ENCODE measurements around the gene MTA2. TPM values are rescaled to one million over a fixed set of nuclear protein-coding genes. Genes with fewer than 3 reads are reported as not detected.

Gene MTA2
- total and polyA plus RNA-seq, 2 of the 8 experiments (the other 6 are each of a cell fraction or from before 2014, with no cell fraction given), result 25.7 to 114 TPM

- FAIRE-seq (no peak), DNase-seq (ENCODE audit: low read depth in 1 of 2, low spot score in 2 of 2) (no peak)
- CTCF ChIA-PET (ENCODE audit: partially characterized antibody), result interaction anchor here (1.1 to 10.2 kb wide), 8 partner anchors 7 to 67 kb away, joined by 3 to 97 read pairs (median 12); partner anchors contain the start of genes B3GAT3, LBHD1, TUT1 and UQCC3
These were observed 8.7 kb upstream of the MTA2 start for GRCh38 chr11:62610403-62610802.

More at GRCh38 chr11:62610403-62610802, 8.7 kb upstream of the MTA2 start:
- no peak overlapping the region for H3K27ac ChIP-seq (ENCODE audit: low read depth, low read length)
- no peak overlapping the region for H2AFZ ChIP-seq (ENCODE audit: low read length)
- H3K4me3 ChIP-seq (ENCODE audit: extremely low read depth in 1 of 4, insufficient read depth in 2 of 4, low read depth in 3 of 4, low read length in 4 of 4), result no peak overlapping the region
- peak; percentile 56; the same call in 1 of the 2 replicates for TF ChIP-seq KDM1A (IDR thresholded peaks at IDR 0.05; ENCODE audit: borderline replicate concordance, low read length)
- no peak for TF ChIP-seq SIRT6 (IDR thresholded peaks at IDR 0.05; ENCODE audit: low read length)
- no peaks in the 10 kb centered on the region for H3K79me2 ChIP-seq (ENCODE audit: control insufficient read depth in 1 of 2, insufficient read depth in 2 of 2, low read length in 2 of 2)
- no peak overlapping the region for H3K18ac ChIP-seq (ENCODE audit: extremely low read depth, low read length)
- peaks cover 0 to 3% (median 2%) of the 10 kb centered on the region in 4 experiments; a peak in 1 of 7 replicates for H3K27me3 ChIP-seq (replicated peaks in 1 of 4; ENCODE audit: control insufficient read depth in 3 of 4, extremely low read depth in 1 of 4, insufficient read depth in 3 of 4, low read length in 3 of 4)
- H3K56ac ChIP-seq (replicated peaks; ENCODE audit: insufficient read length, low read depth, low read length), result no peak overlapping the region
- H3K9ac ChIP-seq (replicated peaks in 1 of 4; ENCODE audit: extremely low read depth in 1 of 4, low read depth in 3 of 4, low read length in 3 of 4), result no peak overlapping the region
- no peak overlapping the region for H2BK120ac ChIP-seq (replicated peaks; ENCODE audit: low read depth, low read length)
- H3K79me1 ChIP-seq (ENCODE audit: low read depth, low read length), result no peaks in the 10 kb centered on the region
- H2BK20ac ChIP-seq (ENCODE audit: low read length), result no peak overlapping the region
- POLR2A ChIA-PET (ENCODE audit: partially characterized antibody), result interaction anchor here (0.9 to 15.8 kb wide), 10 partner anchors 10 to 231 kb away, joined by 3 to 235 read pairs (median 6); partner anchors contain the start of genes B3GAT3, C11orf98, CSKMT and EEF1G
- H3K4ac ChIP-seq (replicated peaks; ENCODE audit: insufficient read length, low read depth, low read length), result no peak overlapping the region
- H4K5ac ChIP-seq (ENCODE audit: insufficient read length, low read depth, low read length), result no peak overlapping the region
- H3K23ac ChIP-seq (ENCODE audit: insufficient read length), result no peak overlapping the region
- H3K23me2 ChIP-seq (ENCODE audit: low read depth, low read length), result peaks cover 9% of the 10 kb centered on the region; the same call in 1 of the 2 replicates
- no peaks in the 10 kb centered on the region for H3K9me3 ChIP-seq (ENCODE audit: insufficient read depth in 2 of 2, low read depth in 1 of 2, low read length in 1 of 2)
- H2BK5ac ChIP-seq (ENCODE audit: low read depth, low read length), result no peak overlapping the region
- H3K36me3 ChIP-seq (ENCODE audit: control insufficient read depth in 2 of 4, insufficient read depth in 4 of 4, low read length in 3 of 4), result no peaks in the 10 kb centered on the region; a peak in 2 of 8 replicates
- peaks cover 3 to 23% (median 12%) of the 10 kb centered on the region in 4 experiments for H3K4me1 ChIP-seq (replicated peaks in 1 of 4; ENCODE audit: control insufficient read depth in 3 of 4, insufficient read depth in 4 of 4, low read length in 3 of 4)
- H4K20me1 ChIP-seq (replicated peaks in 1 of 2; ENCODE audit: control insufficient read depth in 1 of 2, insufficient read depth in 2 of 2, low read length in 2 of 2), result no peaks in the 10 kb centered on the region
- H2AK5ac ChIP-seq (ENCODE audit: low read depth, low read length), result no peak overlapping the region
- H2BK15ac ChIP-seq (ENCODE audit: low read length), result no peak overlapping the region
- WGBS, 2 experiments (ENCODE audit: extremely low coverage in 1 of 2, insufficient coverage in 1 of 2, insufficient read length in 1 of 2, insufficient replicate concordance in 2 of 2, low coverage in 1 of 2, low lambda C conversion rate in 2 of 2, missing lambda C conversion rate in 1 of 2), result 89% methylated on average over 6 of the region's 6 CpGs; no CpG with 5 or more reads in 1 of the 2 experiments
- no peak overlapping the region for H4K91ac ChIP-seq (replicated peaks; ENCODE audit: insufficient read length, low read length)
- no peak overlapping the region for H3K4me2 ChIP-seq (ENCODE audit: insufficient read depth in 1 of 2, low read depth in 2 of 2, low read length in 2 of 2)
- no peak overlapping the region for H2BK12ac ChIP-seq (ENCODE audit: low read depth, low read length)
- H3K14ac ChIP-seq (ENCODE audit: insufficient read length), result no peak overlapping the region
- no peak overlapping the region for H4K8ac ChIP-seq (ENCODE audit: extremely low read depth, insufficient read depth, low read length)

Measured in H1 (cell line).